NCI-H82 treated with DMSO at 0.1 percent for 48 hours (cell line): ENCODE measurements around the gene RAB1B.
"Not testable (repeated sequence)": the region's sequence is repeated elsewhere in the genome, so short reads cannot be mapped to it uniquely, and the experiment has no call there.

ENCODE experiments used
- DNase-seq: peaks from one replicate; lab custom pipeline; 2025; ENCODE audit not compliant: unreplicated experiment; lab: John Stamatoyannopoulos, UW

Gene RAB1B

DNA sequence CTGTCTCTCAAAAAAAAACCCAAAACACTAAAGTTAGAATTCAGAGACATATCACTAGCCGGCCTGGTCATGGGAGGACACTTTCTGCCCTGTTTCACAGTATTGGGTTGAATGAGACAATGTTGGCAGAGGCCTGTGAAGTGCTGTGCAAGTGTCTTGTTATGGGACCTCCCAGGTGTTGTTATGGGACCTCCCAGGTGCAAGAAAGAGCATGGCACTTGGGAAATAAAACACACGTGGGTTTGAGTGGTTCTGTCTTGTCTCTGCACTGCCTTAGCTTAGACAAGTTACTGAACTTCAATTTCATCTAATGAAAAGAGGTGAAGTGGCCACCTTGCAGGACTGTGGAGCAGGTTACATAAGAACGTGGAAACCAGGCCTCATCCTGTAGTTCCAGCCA, 28.9 kb upstream of the RAB1B start:
- DNase-seq: no peak

DNA sequence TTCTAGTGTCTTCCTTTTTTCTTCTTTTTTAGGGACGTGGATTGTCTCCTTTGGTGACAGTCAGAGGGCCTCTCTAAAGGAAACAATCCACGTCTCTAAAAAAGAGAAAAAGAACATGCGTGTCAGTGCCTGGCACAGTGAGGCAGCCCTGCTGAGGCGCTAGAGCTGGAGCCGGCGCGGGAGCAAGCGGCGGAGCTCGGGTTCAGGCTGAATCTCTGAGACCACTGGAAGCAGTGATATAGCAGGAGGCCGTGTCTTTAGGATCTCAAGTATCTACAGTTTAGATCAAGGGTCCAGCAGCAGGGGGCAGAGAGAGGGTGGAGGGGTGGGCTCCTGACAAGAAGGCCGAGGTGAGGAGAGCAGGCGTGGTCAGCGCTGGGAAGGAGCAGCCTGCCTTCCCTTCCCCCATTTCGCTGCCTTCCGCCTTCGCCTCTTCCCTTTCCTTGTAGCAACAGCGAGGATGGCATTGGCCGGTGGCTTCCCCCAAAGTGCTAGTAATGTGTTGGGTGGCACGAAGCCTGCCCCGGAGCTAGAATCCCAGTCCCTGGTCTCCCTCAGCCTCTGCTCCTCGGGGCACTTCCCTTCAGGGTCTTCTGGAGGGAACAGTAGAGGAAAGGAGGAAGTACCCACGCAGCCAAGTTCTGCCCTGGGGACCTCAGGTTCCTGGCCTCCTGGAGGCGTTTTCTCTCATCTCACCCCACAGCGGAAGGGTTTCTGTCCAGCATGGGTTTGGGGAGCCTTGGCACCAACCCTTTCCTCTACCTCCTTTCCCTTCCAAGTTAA, 28.2 kb upstream of the RAB1B start:
- no peak for DNase-seq

DNA sequence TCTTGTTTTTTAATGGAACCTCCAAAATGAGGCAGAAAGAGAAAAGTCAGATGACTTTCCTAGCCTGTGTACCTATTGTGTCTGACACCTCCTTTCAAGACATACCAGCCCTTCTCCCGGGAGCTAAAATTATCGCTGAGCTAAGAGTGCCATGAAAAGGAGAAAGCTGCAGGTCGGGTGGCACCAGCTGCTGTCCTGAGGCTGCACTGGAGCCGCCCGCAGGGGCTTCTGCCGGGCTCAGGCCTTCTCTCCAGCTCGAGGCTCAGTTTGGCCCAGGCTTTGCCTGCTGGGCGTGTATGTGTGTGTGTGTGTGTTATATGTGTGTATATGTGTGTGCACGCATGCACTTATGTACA, 27.7 kb upstream of the RAB1B start:
- no peak for DNase-seq

DNA sequence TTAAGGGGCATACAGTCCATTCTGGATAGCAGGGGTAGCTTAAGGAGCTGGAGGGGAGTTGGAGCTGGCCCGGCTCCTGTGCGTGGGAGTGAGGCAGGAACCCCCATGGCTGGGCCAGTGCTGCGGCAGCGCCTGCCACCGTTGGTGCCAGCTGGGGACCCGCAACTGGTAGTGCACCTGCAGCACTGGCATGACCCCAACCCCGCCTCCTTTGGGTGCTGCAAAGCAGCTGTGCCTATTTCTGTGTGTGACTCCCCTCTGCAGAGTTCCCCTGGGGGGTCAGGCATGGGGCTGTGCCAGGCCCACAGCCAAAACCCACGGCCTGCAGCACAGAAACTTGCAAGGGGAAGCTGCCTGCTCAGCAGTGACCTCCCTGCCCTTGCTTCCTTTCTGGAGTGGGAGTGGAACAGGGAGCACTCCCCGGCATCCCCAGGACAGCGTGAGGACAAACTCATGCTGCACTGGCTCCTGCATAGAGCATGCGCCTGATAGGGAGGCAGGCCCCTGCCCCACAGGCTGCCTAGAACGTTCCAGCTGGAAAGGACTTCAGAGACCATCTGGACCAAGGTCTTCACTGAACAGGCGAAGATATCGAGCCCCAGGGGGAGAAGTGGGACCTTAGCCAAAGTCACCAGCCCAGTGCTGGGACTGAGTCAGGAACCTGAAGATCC, 26.2 kb upstream of the RAB1B start:
- DNase-seq: no peak

DNA sequence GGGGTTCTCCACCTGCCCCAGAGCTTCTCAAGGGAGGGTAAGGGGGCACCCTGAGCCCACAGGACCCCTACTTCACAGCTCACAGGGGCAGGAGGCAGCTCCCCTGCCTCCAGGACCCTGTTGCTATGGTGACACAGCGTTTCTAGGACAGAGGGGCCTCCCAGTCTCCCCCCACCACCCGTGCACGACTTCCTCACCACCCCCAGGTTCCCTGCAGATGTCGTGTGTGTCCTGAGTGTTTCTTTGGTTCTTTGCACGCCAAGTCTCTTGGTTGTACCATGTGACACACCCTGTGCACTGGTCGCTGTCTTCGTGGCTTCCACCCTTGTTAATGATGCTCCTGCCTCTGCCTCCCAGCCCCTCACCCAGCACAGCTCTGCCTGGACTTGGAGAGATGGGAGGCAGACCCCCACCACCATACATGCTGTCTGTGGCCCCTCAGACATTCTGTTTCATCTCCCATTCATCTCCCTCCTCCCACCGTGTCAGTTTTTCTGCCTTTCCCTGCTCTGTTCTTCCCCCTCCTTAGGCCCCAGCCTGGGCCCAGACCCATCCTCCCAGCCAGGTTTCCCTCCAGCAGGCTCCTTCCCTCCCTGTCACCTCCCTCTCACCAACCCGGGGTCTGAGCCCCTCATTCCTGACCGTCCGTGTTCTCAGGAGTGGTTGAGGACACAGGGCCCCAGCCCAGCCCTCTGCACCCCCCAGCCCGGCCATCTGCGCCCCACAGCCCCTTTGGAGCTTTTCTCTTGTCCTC, 24.5 kb upstream of the RAB1B start:
- DNase-seq: no peak

DNA sequence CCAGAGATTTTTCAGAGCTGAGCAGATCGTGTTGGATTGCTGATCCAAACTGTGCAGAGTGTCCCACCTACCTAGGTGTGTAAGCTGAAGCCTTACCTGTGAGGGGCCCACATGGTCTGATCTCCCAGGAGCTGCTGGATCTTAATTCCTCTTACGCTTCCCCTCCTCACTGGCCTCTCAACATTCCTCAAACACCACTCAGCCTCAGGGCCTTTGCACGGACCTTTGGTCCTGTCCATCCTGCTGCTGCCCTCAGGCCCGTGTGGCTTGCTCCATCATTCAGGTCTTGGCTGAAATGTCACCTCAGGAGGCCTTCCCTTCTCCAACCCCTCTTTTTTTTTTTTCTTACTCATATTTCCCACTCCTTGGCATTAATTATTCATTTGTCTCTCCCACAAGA, 21.1 kb upstream of the RAB1B start:
- no peak for DNase-seq

DNA sequence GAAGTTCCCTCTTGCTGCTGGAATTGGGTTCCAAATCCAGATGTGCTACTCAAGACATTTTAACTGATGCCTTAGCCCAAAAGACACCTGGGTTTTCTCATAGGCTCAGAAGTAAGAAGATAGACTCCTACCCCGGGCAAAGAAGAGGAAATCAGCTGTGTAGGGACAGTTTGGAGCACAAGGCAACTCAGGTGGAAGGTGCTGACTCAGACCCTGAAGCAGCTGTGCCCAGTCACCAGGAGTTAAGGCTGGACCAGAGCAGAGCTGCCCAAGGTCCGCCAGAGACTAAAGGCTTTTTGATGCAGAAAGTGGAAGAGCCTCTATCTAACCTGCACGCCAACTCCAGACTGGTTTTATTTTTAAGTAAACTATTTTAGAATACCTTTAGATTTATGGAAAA, 20.6 kb upstream of the RAB1B start:
- no peak for DNase-seq

DNA sequence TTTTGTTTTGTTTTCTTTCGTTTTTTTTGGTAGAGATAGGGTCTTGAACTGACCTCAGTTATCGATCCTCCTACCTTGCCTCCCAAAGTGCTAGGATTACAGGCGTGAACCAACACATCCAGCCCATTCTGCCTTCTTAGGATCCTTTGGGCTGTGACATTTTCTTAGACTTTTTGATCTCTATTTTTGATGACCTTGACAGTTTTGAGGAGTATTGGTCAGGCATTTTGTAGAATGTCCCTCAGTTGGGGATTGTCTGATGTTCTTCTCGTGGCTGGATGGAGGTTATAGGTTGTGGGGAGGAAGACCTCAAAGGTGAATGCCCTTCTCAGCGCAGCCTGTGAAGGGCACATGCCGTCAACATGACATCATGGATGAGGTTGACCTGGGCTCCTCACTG, 19.5 kb upstream of the RAB1B start:
- no peak for DNase-seq

DNA sequence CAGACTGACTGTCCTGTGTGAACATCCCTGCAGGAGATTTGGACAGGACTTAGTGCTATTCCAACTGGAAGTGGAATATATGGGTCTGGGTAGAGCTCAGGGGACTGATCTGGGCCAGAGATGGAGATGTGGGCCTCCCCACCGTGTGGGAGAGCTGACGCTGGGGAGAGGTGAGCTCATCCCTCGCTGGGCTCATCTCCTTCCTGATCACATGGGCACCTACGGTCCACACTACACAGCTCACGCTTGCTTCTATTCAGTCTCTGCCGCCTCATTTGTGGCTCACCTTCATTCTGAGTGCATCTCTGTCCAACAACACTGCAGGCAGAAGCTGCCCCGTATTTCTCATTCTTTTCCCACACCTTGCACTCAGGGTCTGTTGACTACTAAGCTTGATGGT, 16.6 kb upstream of the RAB1B start:
- DNase-seq: no peak

DNA sequence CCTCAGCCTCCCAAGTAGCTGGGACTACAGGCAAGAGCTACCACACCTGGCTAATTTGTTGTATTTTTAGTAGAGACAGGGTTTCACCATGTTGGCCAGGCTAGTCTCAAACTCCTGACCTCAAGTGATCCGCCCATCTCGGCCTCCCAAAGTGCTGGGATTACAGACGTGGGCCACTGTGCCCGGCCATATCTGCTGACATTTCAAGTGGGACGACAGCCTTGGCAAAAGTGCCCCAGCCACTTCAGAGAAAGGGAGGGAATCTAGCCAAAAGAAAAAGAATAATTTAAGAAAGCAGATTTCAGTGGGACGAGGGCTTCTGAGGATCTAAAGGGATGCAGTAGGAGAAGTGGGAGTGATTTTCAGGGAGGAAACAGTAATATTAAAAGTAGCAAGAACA, 15.4 kb upstream of the RAB1B start:
- not testable (repeated sequence) for DNase-seq

DNA sequence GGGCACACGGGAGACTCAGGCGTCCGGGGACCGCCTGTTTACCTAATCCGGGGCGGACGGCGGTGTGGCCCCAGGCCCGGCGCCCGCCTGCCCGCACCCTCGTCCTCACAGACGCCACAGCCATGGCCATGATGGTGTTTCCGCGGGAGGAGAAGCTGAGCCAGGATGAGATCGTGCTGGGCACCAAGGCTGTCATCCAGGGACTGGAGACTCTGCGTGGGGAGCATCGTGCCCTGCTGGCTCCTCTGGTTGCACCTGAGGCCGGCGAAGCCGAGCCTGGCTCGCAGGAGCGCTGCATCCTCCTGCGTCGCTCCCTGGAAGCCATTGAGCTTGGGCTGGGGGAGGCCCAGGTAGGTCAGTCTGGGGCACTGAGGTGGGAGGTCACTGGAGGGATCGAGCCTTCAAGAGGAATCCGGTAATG, 10.0 kb upstream of the RAB1B start:
- DNase-seq: no peak

DNA sequence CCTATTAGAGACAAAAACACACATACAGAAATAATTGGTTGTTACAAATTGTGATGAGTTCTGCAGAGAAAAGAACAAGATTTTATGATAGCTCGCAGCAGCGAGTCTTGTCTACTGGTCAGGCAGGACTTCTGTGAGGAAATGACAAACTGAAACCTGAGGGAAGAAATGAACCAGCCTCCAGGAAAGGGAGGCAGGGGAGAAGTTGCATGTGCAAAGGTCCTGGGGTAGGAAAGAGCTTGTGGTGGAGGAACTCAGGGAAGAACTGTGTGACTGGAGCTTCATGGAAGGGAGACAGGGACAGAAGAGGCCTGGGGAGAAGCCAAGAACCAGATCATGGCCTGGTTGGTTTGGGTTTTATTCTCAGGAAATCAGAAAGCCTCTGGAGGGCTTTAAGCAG, 9.2 kb upstream of the RAB1B start:
- DNase-seq: no peak

DNA sequence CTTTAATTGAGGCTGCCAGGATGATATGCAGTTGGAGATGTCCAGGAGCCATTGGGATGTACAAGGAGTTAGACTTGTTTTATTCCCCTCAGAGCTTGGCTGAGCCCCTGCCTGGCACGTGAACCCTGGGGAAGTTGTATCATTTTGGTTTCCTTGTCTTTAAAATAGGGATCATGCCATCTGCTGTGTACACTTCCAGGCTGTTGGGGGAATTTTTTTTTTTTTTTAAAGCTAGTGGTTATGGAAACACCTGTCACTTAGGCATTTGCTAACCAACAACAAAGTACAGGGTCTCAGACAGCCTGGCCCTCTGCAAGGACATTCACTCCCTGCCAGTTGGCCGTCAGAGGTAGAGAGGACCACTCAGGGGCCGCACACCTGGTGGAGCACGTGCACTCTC, 8.5 kb upstream of the RAB1B start:
- DNase-seq: no peak

DNA sequence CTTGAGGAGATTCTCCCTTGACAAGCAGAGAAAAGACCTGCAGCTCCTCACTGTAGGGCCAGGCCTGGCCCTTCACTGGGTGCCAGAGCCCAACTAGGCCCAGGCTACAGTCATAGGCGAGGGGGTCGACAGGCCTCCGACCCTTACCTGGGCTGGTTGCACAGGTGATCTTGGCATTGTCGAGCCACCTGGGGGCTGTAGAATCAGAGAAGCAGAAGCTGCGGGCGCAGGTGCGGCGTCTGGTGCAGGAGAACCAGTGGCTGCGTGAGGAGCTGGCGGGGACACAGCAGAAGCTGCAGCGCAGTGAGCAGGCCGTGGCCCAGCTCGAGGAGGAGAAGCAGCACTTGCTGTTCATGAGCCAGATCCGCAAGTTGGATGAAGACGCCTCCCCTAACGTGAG, 6.9 kb upstream of the RAB1B start:
- DNase-seq: no peak

DNA sequence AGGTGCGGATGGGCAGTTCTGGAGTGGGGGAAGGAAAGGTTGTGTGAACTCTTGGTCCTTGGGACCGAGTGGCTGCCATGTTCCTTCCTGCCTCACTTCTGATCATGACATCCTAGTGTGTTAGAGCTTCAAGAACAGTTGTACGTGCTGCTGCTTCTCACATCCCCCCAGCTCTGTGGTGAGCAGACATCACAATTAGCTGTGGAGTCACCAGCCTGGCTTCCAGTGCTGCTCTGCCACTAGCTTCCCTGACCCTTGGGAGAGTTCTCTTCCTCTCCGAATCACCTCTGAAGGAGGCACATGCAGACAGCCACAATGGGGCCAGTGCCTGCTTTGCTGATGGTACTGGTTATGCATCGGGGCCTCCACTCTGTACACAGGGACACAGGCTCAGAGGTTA, 6.2 kb upstream of the RAB1B start:
- DNase-seq: no peak

DNA sequence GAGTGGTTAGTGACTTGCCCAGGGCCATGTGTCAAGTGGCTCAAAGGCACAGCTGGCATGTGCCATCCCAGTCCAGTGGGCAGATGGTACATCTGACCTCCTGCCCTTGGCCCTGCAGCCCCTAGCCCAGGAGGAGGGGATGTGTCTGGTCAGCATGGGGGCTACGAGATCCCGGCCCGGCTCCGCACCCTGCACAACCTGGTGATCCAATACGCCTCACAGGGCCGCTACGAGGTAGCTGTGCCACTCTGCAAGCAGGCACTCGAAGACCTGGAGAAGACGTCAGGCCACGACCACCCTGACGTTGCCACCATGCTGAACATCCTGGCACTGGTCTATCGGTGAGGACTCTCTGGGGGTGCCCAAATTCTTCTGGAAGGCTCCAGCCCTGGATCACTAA, 5.7 kb upstream of the RAB1B start:
- no peak for DNase-seq

DNA sequence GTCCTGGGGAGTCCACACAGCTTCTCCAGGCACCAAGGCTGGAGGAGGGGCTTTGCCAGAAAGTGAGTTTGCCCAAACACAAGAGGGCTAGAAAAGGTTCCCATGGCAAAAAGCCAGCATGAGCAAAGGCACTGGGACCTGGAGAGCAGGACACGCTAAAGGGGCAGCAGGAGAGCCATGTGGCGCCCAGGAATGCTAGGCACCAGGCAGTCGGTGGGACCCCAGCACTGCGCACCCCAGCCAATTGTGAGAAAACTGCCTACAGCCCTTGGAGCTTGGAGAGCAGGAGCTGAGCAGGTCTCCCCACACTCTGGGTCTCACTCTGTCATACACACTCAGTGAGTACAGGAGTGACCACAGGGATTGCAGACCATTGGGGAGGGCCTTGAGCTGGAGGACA, 5.2 kb upstream of the RAB1B start:
- no peak for DNase-seq

DNA sequence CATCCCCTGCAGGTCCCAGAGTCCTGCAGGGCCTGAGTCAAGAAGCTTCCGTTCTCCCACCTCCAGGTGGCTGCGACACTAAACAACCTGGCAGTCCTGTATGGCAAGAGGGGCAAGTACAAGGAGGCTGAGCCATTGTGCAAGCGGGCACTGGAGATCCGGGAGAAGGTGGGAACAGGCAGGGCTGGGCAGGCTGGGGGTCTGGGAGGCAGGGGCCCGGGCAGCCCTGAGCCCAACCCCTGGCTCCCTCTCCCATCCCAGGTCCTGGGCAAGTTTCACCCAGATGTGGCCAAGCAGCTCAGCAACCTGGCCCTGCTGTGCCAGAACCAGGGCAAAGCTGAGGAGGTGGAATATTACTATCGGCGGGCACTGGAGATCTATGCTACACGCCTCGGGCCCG, 4.7 kb upstream of the RAB1B start:
- no peak for DNase-seq

DNA sequence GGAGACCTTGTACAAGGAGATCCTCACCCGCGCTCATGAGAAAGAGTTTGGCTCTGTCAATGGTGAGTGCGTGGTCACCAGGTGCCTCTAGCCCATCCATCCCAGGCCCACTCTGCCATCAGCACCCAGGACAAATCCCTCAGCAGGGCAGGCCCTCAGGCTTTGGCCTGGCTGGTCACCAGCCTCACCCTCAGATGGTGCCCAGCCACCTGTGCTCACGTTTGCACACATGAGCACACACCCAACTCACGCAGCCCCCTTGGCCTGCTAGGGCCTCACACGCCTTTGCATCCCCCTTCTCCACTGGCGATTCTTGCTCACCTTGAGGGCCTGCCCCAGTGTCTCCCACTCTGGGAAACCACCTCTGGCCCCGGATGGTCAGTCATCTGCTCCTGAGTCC, 4.1 kb upstream of the RAB1B start:
- no peak for DNase-seq

DNA sequence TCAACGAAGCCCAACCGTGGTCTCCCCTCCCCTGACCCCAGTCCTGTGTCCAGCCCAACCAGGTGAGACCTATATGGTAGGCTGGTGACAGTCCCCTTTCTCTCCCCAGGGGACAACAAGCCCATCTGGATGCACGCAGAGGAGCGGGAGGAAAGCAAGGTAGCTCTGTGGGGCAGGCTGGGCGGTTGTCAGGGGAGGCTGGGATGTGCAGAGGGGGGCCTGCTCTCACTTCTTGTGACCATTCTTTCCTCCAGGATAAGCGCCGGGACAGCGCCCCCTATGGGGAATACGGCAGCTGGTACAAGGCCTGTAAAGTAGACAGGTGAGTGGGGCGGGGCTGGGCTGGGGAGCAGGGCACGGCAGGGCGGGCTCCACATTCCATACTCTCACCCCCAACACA, 3.5 kb upstream of the RAB1B start:
- DNase-seq: no peak

DNA sequence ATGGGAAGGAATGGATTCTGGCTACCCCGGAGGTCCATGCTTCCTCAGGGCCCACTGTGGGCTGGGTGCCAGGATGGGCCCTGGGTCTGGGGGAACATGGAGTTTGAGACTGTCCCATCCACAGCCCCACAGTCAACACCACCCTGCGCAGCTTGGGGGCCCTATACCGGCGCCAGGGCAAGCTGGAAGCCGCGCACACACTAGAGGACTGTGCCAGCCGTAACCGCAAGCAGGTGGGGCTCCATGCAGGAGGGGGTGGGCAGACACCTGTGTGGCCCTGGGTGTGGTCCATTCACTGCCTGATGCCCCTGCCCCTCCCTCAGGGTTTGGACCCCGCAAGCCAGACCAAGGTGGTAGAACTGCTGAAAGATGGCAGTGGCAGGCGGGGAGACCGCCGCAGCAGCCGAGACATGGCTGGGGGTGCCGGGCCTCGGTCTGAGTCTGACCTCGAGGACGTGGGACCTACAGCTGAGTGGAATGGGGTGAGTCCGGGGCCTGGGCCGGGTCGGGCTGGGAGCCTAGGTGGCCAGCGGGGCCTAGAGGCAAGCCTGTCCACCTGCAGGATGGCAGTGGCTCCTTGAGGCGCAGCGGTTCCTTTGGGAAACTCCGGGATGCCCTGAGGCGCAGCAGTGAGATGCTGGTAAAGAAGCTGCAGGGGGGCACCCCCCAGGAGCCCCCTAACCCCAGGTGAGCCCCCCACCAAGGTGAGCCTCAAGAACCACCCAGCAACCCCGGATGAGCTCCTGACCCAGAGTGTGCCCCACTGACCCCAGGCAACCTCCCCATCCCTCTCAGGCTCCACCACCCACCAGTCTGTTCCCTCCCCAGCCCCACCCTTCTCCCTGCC, 2.7 kb upstream of the RAB1B start:
- no peak for DNase-seq
